HG02870 (cell line): ENCODE measurements around the gene SENP5.
A peak's percentile ranks its signal among the peaks of the same experiment; 100 is the strongest.
"Not testable (repeated sequence)": the region's sequence is repeated elsewhere in the genome, so short reads cannot be mapped to it uniquely, and the experiment has no call there.

Experiments
- ATAC-seq: cut with Tn5 transposase; IDR thresholded peaks from one replicate; pipeline ENCODE4 v1.9.1; 2021; ENCODE audit warnings: mild to moderate bottlenecking, moderate library complexity; ENCODE audit not compliant: unreplicated experiment

Gene SENP5

DNA sequence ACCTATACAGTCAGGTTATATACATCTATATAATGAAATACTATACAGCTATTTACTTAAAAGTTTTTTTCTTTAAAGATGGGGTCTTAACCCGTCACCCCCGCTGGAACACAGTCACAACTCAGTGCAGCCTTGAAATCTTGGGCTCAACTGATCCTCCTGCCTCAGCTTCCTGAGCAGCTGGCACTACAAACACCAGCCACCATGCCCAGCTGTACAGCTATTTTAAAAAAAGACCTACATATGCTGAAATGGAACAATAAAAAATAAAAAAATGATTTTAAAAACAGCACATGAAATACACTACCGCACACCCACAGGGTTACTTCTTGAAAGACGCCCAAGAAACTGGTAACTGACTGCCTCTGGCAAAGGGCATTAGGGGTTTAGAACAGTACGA, 70.9 kb downstream of the SENP5 start:
- no peak for ATAC-seq

DNA sequence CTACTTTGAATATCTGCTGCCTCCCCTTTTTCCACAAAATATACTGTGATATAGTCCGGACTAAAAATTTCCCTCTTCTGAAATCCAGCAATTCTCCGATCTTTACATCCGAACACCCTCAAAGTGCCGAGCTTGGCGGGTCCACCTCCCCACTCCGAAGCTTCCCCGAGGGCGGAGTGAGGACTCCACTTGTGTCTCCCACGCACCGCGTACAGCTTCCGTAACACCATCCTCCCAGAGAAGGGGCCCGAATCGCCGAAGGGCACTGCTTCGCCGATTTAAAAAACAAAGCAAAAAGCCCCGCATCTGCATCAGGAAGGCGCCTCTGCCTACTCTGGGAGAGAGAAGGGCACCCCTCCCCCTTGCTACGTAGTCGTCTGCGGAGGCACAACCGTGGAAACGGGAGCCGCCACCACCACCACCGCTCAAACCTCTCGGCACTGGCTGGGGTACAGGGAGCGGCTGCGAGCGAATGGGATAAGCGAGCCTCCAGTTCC, 74.1 kb downstream of the SENP5 start:
- ATAC-seq, result peak; percentile 23

DNA sequence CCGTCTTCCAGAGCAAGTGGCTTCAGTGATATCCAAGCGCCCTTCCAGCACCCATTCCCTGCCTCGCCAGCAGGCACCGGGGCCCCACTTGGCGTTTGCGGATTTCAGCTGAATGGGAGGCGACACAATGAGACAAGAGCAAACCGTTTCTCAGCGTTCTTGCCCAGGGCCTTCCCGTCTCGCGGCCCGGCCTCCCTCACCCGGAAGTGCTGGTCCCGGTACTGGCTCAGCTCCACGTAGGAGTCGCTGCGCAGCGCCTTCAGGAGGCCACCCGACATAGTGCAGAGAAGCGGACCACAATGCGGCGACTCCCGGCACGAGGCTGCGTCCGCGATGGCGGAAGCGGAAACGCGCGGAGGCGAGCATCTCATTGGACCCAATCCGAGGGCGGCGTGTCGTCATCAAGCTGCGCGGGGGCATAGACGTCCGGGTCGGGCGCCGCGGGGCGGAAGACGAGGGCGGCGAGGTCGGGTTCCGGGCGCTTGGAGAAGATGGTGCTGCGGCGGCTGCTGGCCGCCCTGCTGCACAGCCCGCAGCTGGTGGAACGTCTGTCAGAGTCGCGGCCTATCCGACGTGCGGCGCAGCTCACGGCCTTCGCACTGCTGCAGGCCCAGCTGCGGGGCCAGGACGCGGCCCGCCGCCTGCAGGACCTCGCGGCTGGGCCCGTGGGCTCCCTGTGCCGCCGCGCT, 74.7 kb downstream of the SENP5 start, which contains the start of gene NCBP2:
Gene NCBP2, minus strand, starts transcription at position 303 of the 689 bp plus-strand sequence. Its CDS starts 25 bp downstream, at position 278.
- peak; percentile 88 for ATAC-seq

DNA sequence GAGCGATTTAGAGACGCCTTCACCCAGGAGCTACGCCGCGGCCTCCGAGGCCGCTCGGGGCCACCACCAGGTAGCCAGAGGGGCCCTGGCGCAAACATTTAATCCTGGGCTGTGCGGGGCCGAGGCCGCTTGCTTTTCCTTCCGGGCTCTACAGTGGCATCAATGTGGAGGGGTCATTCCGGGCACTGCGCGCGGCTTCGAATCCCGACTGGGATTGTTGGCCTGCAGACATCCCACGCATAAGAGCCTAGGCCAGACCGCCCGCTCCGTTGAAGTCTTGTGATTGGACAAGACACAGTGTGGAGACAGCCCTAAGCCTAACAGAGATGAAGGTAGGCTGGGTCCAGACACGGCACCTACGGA, 75.2 kb downstream of the SENP5 start:
- ATAC-seq, result peak; percentile 2

DNA sequence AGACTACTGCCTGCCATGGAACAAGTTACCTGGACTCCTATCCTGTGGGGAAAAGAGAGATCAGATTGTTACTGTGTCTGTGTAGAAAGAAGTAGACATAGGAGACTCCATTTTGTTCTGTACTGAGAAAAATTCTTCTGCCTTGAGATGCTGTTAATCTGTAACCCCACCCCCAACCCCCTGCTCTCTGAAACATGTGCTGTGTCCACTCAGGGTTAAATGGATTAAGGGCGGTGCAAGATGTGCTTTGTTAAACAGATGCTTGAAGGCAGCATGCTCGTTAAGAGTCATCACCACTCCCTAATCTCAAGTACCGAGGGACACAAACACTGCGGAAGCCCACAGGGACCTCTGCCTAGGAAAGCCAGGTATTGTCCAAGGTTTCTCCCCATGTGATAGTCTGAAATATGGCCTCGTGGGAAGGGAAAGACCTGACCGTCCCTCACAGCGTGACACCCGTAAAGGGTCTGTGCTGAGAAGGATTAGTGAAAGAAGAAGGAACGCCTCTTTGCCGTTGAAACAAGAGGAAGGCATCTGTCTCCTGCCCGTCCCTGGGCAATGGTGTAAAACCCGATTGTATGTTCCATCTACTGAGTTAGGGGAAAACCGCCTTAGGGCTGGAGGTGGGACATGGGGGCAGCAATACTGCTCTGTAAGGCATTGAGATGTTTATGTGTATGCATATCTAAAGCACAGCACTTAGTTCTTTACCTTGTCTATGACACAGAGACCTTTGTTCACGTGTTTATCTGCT, 76.5 kb downstream of the SENP5 start:
- ATAC-seq, result not testable (repeated sequence)

DNA sequence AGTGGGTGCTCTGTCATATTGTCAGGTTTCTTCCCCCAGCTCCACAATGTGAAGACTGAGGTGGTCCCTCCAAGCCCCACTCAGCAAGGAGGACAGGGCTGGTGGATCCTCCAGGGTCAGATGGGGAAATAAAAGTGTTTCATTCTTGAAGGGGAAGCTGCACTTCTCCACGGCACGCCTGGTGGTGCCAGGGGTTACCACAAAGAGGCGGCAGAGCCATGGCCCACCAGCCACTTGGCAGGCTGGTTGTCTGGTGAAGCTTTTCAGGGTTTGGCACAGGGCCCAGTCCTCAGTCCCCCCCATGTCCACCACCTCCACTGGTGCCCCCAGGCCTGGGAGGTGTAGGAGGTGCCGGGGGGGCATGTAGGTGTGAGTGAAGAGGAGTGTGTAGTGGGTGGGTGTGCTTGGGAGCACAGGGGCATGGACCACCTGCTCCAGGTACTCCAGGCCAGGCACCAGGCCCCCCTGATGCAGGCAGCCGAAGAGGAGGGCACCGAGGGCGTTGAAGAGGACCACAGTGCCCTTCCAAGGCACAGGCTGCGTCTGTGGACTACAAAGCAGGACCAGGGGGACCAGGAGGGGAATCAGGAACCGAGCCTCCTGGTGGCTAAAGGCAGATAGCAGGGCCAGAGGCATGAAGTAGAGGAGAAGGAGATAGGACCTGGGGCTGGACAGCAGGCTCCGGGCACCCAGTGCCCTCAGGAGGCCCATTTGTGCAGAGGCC, 79.6 kb downstream of the SENP5 start:
- ATAC-seq, result no peak

DNA sequence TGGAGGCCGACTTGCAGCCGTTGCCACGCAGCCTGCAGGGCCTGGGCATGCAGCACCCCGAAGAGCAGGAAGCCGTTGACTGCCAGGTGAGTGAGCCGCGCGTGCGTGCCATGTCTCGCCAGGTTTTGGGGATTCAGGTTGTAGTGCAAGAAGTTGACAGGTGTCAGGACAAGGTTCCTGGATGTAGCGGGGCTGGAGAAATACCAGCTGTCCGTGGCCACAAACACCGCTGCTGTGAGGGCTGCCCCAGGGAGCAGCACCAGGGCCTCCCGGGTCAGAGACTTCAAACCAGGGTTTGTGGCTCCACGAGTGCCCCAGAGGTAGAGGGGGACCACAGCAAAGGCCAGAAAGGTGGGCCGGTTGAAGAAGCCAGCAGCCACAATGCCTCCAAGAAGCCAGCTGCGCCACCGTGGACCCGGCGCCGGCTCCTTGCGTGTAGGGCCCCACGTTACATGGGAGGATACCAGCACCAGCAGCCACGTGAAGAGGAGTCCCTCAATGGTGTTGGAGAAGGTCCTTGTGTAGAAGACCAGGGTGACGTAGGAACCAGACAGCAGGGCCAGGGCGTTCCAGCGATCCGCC, 80.2 kb downstream of the SENP5 start:
- ATAC-seq, result no peak

DNA sequence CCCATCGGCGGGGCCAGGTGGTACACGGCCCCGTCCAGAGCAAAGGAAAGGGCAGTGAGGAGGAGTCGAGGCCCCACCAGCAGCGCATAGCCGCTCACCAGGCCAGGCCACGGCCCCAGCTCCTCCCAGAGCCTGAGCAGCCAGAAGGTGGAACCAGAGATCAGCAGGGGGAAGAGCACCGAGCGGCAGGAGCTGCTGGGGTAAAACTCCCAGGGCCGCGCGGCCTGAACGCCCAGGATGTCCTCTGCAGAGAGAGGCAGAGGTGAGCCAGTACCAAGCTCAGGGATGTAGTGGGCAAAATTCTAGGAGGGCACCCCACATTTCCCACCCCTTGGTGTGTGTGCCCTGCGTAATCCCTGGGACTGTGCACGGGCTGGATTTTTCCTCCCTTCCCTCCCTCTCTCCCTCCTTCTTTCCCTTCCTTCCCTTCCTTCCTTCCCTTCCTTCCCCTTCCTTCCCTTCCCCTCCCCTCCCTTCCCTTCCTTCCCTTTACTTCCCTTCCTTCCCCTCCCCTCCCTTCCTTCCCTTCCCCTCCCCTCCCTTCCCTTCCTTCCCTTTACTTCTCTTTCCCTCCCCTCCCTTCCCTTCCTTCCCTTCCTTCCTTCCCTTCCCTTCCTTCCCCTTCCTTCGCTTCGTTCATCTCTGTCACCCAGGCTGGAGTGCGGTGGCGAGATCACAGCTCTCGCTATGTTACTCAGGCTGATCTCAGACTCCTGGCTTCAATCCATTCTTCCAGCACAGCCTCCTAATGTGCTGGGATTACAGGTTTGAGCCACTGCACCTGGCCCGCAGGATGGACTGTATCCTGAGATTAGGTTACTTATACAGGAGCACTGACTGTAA, 80.9 kb downstream of the SENP5 start:
- ATAC-seq, result no peak

DNA sequence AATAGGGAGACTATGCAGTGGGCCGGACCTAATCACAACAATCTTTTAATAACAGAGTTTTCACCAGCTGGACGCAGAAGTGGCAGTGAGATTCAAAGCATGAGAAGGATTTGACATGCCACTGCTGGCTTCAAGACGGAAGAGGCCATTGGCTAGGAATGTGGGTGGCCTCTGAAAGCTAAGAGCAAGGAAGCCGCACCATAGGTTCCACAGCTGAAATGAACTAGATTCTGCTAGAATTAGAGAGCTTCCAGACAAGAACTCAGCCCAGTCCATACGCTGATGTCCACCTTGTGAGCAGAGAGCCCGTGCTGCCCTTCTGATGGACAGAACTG, 81.5 kb downstream of the SENP5 start:
- ATAC-seq, result no peak

DNA sequence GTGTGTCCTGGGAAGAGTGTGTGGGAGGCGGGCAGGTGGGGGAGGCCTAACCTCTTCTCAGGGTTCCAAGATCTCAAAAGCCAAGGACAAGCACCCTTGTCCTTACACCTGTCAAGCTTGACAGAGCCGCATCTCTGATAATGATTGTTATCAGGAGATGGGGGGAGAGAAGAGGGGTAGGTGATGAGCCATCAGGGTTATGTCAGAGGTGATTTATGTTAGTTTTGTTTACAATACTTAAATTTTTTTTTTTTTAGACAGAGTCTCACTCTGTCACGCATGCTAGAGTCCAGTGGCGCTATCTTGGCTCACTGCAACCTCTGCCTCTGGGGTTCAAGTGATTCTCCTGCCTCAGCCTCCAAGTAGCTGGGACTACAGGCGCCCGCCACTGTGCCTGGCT, 82.0 kb downstream of the SENP5 start:
- ATAC-seq, result no peak

DNA sequence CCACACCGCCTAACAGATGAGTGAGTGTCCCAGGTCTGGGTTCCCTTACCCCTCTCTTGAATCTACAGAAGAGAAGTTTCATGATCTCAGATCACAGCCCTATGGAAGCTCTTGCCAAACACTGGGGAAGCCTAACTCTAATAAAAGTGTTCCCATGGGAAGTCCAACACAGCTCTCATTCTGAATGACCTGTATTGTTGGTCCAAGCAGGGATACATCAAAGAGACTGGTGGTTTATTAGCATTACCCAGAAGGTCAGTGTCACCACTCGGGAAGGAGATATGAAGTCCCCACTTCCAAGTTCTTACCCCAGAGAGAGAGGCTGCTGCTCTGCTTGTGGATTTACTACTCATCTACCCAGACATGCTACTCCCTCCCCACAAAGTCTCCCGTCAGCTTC, 83.7 kb downstream of the SENP5 start:
- ATAC-seq, result no peak

DNA sequence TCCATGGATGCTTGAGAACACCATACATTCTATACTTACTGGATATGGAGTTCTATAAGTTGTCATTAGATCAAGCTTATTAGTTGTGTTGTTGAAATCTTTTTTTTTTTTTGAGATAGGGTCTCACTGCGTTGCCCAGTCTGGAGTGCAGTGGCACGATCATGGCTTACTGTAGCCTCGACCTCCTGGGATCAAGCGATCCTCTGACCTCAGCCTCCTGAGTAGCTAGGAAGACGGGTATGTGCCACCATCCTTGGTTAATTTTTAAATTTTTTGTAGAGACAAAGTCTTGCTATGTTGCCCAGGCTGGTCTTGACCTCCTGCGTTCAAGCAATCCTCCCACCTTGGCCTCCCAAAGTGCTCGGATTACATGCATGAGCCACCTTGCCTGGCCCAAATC, 87.1 kb downstream of the SENP5 start:
- no peak for ATAC-seq

DNA sequence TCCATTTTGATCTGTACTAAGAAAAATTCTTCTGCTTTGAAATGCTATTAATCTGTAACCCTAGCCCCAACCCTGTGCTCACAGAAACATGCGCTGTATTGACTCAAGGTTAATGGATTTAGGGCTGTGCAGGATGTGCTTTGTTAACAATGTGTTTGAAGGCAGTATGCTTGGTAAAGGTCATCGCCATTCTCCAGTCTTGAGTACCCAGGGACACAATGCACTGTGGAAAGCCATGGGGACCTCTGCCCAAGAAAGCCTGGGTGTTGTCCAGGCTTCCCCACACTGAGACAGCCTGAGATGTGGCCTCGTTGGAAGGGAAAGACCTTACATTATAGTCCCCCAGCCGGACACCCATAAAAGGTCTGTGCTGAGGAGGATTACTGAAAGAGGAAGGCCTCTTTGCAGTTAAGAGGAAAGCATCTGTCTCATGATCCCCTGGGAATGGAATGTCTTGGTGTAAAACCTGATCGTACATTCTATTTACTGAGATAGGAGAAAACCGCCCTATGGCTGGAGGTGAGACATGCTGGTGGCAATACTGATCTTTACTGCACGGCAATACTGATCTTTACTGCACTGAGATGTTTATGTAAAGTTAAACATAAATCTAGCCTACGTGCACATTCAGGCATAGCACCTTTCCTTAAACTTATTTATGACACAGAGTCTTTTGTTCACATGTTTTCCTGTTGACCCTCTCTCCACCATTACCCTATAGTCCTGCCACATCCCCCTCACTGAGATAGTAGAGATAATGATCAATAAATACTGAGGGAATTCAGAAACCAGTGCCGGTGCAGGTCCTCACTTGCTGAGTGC, 94.6 kb downstream of the SENP5 start:
- no peak for ATAC-seq

DNA sequence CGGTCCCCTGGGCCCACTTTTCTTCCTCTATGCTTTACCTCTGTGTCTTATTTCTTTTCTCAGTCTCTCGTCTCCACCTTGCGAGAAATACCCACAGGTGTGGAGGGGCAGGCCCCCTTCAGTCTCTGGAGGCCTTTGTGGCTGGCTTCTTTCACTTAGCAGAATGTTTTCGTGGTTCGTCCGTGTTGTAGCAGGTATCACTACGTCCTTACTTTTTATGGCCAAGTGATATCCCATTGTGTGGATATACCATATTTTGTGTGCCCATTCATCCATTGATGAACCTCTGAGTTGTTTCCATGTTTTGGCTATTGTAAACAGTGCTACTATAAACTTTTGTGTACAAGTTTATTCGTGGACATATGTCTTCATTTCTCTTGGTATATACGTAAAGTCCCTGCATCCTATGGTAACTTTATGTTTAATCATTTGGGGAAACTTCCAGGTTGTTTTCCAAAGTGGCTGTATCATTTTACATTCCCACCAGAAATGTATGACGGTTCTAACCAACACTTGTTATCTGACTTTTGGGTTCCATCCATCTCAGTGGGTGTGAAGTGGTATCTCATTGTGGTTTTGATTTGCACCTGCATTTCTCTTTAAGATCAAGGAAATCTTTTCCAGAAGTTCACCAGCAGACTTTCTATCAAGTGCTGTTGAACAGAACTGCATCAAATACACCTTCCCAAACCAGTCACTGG, 95.4 kb downstream of the SENP5 start:
- no peak for ATAC-seq

DNA sequence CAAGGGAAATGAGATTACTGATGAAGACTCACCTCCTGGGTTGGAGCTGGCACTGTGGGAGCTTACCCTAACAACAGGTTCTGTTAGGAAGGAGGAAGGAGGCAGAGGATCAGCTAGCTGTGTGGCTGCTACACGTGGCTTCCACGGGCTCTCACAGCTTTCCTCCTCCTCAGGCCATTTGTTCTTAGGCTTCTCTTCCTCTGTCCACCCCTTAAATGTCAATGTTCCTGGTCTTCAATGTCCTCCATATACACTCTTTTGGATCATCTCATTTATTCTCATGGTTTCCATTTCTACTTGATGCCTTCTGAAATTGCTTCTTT, 95.9 kb downstream of the SENP5 start:
- ATAC-seq, result no peak

DNA sequence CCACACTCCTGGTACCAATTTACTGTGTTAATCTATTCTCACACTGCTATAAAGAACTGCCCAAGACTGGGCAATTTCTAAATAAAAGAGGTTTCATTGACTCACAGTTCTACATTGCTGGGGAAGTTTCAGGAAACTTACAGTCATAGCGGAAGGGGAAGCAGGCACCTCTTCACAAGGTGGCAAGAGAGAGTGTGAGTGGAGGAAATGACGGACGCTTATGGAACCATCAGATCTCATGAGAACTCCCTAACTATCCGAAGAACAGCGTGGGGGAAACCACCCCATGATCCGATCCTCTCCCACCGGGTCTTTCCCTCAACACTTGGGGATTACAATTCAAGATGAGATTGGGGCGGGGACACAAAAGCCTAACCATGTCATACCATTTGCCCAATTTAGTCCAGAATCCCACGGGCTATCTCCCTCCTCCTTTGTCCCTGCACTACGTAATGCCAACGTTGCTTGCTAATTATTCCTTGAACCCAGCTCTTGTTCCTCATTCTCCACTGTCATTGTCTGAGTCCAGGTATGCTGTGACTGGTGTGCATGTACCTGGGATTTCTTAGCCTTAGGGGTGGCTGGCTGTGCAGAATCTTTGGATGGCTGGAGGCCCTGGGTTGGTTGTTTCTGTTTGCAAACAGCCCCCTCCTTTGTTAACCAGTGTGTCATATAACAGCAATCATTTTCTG, 97.5 kb downstream of the SENP5 start:
- no peak for ATAC-seq

DNA sequence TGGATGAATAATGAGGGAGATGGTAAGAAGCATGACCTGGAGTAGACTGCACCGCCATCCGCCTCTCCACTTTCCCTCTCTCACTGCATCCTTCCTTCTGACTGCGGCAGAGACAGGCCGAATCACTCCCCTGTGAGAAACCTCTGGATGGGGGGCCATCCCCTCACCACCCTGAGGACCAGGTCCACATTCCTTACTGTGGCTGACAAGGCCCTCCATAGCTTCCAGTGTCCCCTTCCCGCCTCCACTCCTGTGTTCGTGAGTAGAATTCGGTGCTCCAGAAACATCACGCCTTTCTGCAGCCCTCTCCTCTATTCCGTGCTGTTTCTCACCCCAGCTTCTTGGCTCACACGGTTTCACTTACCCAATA, 98.1 kb downstream of the SENP5 start:
- no peak for ATAC-seq

DNA sequence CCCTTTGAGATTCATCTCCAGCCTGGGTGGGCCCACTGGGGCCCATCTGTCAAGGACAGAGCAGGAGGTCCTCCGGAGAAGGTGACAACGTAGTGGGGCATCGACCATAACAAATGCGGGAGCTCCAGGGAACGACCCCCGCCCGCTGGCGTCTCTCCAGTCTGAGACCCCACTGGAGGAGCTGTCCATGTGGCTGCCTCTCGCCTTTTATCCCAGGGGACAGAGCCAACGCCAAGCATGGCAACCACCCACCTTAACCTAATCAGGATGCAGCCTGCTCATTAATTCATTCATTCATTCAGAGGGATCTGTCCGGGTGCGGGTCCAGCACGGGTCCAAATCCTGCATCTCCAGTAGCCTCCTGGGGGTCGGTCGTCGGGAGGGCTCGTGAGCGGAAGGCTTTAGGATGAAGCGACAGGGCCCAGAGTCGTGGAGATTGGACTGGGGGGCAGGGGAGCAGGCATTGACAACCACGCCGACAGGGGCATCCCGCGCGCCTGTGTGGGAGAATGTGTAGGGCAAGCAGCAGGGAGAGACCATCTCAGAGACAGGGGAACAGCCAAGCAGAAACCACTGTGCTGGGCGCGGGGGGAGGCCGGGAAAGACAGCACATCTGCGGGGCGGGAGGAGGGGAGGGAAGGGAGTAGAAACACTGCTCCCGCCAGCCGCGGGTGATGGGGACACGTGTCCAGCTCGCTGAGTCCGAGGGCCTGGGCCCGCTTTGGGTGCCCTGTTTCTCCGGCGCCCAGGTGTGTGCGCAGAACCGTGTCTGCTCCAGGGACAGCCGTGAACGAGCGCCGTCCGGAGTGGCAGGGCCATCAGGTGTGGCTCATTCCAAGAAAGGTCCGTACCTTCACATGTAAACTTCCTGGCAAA, 99.0 kb downstream of the SENP5 start:
- ATAC-seq, result no peak
